NOMO-1 treated with dmso at 0.1 percent for 144 hours (cell line): ENCODE measurements around the gene GMDS.

Experiments used
- DNase-seq: peaks from one replicate; lab custom pipeline; 2025; ENCODE audit not compliant: unreplicated experiment; lab: John Stamatoyannopoulos, UW

GMDS gene

GRCh38 chr6:2245103-2245876, at the start of gene GMDS:
GMDS (minus strand) TSS chr6:2245605.
- peak; percentile 67 for DNase-seq

GRCh38 chr6:2285510-2285909, 40.1 kb upstream of the GMDS start:
- no peak for DNase-seq

GRCh38 chr6:2275892-2276242, 30.5 kb upstream of the GMDS start:
- DNase-seq = no peak

GRCh38 chr6:2274981-2275891, 29.8 kb upstream of the GMDS start:
- DNase-seq = no peak

- DNase-seq = no peak
Measured at GRCh38 chr6:2272696-2273095, 27.3 kb upstream of the GMDS start.

GRCh38 chr6:2270054-2270453, 24.6 kb upstream of the GMDS start:
- no peak for DNase-seq

- DNase-seq = no peak
Measured at GRCh38 chr6:2266841-2267240, 21.4 kb upstream of the GMDS start.

GRCh38 chr6:2266031-2266795, 20.8 kb upstream of the GMDS start:
- DNase-seq = no peak

- DNase-seq = no peak
Measured at GRCh38 chr6:2264932-2265331, 19.5 kb upstream of the GMDS start.

GRCh38 chr6:2263896-2264295, 18.5 kb upstream of the GMDS start:
- DNase-seq = no peak

GRCh38 chr6:2259574-2259973, 14.2 kb upstream of the GMDS start:
- DNase-seq = no peak

- no peak for DNase-seq
Measured at GRCh38 chr6:2259002-2259494, 13.6 kb upstream of the GMDS start.

- DNase-seq = no peak
Measured at GRCh38 chr6:2258112-2258511, 12.7 kb upstream of the GMDS start.

GRCh38 chr6:2257363-2257762, 12.0 kb upstream of the GMDS start:
- no peak for DNase-seq

GRCh38 chr6:2254747-2255146, 9.3 kb upstream of the GMDS start:
- no peak for DNase-seq

GRCh38 chr6:2249126-2249525, 3.7 kb upstream of the GMDS start:
- DNase-seq = no peak

- no peak for DNase-seq
Measured at GRCh38 chr6:2247664-2248063, 2.3 kb upstream of the GMDS start.

GRCh38 chr6:2245877-2246863, 765 bp upstream of the GMDS start:
- no peak for DNase-seq

GRCh38 chr6:2244261-2245102, 923 bp downstream of the GMDS start:
- DNase-seq = no peak
